ENCODE measurements around the gene DNA2.

Gene DNA2

DNA sequence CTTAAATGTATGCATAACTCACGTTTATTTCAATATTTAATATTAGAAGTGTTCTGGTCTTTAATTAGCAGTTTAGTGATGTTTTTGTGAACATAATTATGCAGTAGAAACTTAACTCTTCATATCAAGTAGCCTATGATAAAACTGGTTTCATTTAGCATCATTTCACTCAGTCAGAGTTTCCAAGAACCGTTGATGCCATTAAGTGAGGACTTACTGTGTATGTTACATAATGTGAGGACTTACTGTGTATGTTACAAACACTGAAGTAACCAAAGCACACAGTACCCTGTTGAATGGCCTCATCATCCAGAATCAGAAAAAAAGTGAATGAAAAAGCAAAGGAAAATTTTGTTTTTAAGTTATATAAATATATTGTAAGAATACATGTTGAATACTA lies 106.2 kb downstream of the DNA2 start:
- H3K4me3 ChIP-seq (ENCODE audit: low read depth, low read length) = no peak overlapping the region

DNA sequence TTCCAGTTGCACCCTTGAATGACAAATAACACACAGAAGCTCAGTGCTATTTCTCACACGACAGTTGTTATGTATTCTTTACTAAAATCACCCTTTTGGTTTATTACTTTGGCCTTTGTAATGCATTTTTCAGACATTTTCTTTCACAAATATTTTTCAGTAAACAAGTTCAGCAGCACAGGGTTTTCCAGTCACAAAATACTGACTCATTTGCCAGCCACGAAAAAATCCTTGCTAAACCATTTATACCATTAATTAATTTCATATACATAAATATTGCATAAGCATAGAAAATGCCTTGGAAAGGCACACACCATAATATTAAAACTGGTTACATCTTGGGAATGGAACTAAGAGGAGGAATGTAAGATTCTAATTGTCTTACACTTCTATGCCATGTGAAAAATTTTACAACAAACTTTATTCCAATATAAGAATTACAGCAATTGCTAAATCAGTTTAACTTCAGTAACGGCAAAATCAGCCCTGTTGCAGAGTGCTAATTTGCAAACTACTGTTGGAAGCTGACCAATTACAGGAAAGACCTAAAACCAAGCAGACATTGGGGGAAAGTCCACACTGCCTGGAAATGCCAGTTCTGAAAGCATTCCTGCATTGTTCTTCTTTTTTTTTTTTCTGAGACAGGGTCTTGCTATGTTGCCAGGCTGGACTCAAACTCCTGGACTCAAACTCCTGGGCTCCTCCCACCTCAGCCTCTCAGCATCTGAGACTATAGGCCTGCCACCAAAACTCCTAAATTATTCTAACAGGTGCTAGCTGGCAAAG lies 107.5 kb downstream of the DNA2 start:
- no peak overlapping the region for H3K4me3 ChIP-seq (ENCODE audit: low read depth, low read length)

Measured in iPS-11a (cell line).